Fibroblast of peridontal ligament (primary cell): Measurements from ENCODE around the gene GDPD3.

Source experiments
- DNase-seq: peaks from one replicate; pipeline ENCODE4 v3.0.0-alpha.2; 2010; ENCODE audit errors: extremely low read depth

Gene GDPD3

DNA sequence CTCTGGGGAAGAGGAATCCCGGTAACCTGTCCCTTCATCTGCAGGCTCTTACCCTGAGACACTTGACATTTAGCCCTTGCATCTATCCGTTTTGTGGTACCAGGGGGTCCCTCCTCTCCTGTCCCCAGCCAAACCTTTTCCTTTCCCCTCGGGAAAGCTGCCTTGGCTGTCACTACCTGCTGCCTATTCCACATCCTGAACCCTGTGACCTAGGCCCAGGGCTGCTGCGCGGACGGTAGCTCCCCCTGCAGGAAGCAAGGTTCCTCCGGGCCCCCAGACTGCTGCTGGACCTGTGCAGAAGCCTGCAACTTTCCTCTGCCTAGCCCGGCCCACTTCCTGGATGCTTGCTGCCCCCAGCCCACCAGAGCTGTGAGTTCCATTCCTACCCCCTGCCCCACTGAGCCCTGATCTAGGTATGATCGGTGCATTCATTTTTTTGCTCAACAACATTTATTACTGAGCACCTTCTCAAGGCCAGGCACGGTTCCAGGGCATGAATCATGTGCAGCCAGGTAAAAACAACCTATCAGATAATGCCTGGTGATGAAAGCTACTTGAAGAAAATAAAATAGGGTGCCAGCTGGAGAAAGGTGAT, 58.3 kb downstream of the GDPD3 start:
- DNase-seq, result no peak
